Adrenal gland (tissue), 5 donors: ENCODE data around the gene SPATA25.

Experiments
- CTCF ChIP-seq, 6 experiments: fragments of 450-650 bp in 4 of 6; fragments of 200-600 bp in 2 of 6; sonication (generic) in 1 of 6; IDR thresholded peaks; 1 replicate in 5 of 6; 2 replicates in 1 of 6; pipeline versions ENCODE4 v1.5.1 to v1.8.0; 2016 to 2021; ENCODE audit warnings: antibody characterized with exemption in 6 of 6, mild to moderate bottlenecking in 2 of 6, moderate library complexity in 1 of 6
- POLR2A ChIP-seq, 2 donors: fragments of 450-650 bp; IDR thresholded peaks; one replicate each; pipeline ENCODE4 v1.6.1; 2017; ENCODE audit warnings: antibody characterized with exemption in 2 of 2, mild to moderate bottlenecking in 2 of 2, moderate library complexity in 1 of 2
- donor health status: DM: no; HTN: no; CAD: no.

GRCh38 chr20:45848969-45849582 lies 38.3 kb downstream of the SPATA25 start:
- TF ChIP-seq CTCF (IDR thresholded peaks at IDR 0.05) (no peak), POLR2A (IDR thresholded peaks at IDR 0.05) (peak in 1 of 2 donors; percentile 38)
